Lung microvascular endothelial cell (primary cell): ENCODE data around the gene MBTPS1. TPM values are rescaled to one million over a fixed set of nuclear protein-coding genes. Genes with fewer than 3 reads are reported as not detected.
"Not testable (repeated sequence)": the region's sequence is repeated elsewhere in the genome, so short reads cannot be mapped to it uniquely, and the experiment has no call there.

Experiments
- DNase-seq, 2 donors: peaks; one replicate each; pipeline versions ENCODE4 v3.0.0 to v3.0.0-alpha.2; 2010; ENCODE audit warnings: low read depth in 2 of 2
- total RNA-seq: library from RNA; depleted of rRNA; stranded (reverse); fragments of >200 nt; gene quantifications from 2 replicates; pipeline ENCODE4 v1.2.1, GENCODE V29; 2014

The MBTPS1 gene
- total RNA-seq, 1 donor from 2014 or later, result 106 TPM

DNA sequence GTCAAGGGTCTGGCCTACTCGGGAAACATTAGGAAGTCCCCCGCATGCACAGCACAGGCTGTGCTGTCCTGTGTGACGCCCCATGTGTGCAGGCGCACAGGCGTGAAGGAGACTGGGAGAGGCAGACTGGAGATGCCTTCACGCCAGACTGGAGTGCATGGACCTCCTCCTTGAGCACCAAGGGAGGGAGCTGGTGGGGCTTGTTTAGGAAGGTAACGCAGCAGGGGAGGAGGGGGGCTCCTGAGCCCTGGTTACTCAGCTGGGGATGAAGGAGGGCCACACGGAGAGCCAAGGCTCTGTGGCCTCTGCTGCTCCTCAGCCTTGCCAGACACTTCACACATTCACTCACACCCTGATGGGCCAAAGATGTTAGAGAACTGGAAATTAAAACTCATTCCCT, 20.5 kb upstream of the MBTPS1 start:
- no peak for DNase-seq

DNA sequence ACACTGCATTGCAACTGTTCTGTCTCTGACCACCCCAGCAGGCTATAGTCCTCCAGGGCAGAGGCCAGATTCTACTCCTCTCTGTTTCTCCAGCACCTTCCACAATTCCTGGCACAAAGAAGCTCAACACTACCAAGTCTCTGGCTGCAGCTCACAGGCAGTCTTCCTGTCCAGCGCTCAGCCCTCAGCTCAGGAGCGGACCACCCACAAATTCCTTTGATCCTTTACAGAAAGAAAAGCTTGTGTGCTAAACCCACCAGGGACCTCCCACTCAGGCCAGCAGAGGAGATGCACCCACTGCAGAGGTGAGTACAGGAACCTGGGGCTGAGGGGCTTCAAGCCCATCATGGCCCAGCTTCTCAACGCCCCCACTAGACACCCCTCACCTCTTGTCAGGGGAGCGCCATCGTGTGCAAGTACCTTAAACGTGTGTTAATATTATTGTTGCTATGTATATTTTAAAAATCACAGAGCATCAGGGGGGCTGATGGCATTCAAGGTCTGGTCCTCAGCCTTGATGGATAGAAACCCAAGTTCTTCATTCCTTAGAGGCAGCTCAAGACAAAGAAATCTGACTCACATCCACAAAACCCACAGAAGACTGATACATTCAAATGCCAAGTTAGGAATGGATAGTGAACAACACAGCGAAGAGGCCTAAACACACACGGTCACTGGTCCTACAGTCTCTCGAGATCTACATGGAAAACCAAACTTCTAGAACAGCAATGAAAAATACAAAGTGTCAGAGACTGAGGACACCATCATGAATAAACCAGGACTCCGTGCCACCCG, 19.8 kb upstream of the MBTPS1 start:
- no peak for DNase-seq

GRCh38 chr16:84132527-84133285, 16.0 kb upstream of the MBTPS1 start:
- DNase-seq, result no peak

DNA sequence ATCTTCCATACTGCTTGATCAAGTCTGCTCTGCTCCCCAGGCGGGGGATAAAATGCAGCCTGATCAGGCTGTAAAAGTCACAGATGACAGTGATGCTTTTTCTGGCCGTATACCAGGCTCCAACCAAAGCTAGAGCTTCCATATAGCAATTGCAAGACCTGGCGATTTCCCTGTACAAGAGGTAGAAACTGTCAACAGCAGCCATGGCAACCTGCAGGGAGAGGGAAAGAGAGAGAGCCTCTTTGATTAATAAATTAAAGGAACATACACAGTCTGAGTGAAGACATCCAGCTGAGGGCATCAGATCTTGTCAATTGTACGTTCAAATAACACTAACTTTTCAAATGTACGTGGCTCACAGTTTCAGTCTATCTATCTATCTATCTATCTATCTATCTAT, 14.4 kb upstream of the MBTPS1 start:
- no peak for DNase-seq

- no peak for DNase-seq
Observed at GRCh38 chr16:84124257-84125073, 7.7 kb upstream of the MBTPS1 start.

GRCh38 chr16:84121007-84121406, 4.3 kb upstream of the MBTPS1 start:
- no peak for DNase-seq

- no peak for DNase-seq
Observed at GRCh38 chr16:84120023-84120422, 3.3 kb upstream of the MBTPS1 start.

GRCh38 chr16:84119368-84119767, 2.6 kb upstream of the MBTPS1 start:
- no peak for DNase-seq

GRCh38 chr16:84118315-84118714, 1.6 kb upstream of the MBTPS1 start:
- DNase-seq, result not testable (repeated sequence)

DNA sequence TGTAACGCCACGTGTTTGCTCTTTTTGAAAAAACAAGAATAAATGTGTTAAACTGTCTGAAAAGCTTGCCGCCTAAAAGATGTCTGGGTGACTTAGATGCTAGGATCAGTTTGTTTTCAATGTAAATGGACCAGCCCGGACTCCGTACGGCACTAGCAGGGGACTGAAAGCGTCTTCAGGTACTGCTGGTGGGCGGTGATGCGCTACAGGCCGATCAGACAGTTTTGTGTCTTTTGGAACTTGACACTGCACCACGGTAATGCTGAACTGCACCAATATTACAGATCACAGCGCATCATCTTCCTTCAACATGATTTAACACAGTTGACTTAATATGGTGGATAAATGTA, 727 bp upstream of the MBTPS1 start:
- no peak for DNase-seq

- peak; percentile 14 to 46 for DNase-seq
Observed at GRCh38 chr16:84115919-84116719, 623 bp downstream of the MBTPS1 start.

DNA sequence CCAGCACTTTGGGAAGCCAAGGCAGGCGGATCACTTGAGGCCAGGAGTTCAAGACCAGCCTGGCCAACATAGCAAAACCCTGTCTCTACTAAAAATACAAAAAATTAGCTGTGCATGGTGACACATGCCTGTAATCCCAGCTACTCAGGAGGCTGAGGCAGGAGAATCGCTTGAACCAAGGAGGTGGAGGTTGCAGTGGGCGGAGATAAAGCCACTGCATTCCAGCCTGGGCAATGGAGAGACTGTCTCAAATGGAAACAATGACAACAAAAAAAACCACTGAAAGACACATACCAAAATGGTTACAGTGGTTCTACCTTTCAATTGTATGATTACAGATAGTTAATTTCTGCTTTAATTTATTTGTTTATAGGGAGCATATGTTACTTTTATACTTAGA, 4.8 kb downstream of the MBTPS1 start:
- DNase-seq, result not testable (repeated sequence)

- DNase-seq, result no peak
Observed at GRCh38 chr16:84111525-84111924, 5.2 kb downstream of the MBTPS1 start.

- no peak for DNase-seq
Observed at GRCh38 chr16:84110527-84110926, 6.2 kb downstream of the MBTPS1 start.

- peak in 1 of 2 donors; percentile 23 for DNase-seq
Observed at GRCh38 chr16:84109598-84110335, 7.0 kb downstream of the MBTPS1 start.

GRCh38 chr16:84107921-84108320, 8.8 kb downstream of the MBTPS1 start:
- DNase-seq, result no peak

DNA sequence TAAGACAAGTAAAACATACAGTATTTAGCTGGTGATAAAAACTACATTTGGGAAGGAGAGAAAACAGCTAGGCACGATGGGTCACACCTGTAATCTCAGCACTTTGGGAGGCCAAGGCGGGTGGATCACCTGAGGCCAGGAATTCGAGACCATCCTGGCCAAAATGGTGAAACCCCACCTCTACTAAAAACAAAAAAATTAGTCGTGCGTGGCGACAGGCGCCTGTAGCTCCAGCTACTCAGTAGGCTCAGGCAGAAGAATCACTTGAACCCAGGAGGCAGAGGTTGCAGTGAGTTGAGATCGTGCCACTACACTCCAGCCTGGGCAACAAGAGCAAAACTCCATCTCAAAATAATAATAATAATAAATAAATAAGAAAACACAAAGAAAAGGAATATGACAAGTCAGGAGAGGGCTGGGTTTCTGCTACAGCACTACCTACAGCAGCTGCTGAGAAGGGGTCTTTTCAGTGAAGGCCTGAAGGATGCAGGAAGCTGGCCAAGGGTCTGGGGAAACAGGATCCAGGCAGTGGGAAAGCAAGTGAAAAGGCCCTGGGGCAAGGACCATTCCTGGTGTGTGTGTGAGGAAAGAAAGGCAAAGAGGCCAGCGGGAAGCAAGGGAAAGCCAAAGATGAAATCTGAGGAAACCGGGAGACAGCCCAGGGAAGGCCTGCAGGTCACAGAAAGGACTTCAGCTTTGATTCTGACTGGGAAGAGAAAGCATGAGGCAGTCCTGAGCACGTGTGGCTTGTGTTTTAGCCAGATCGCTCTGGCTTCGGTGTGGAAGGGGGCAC, 10.6 kb downstream of the MBTPS1 start:
- no peak for DNase-seq

GRCh38 chr16:84105301-84105815, 11.4 kb downstream of the MBTPS1 start:
- no peak for DNase-seq

DNA sequence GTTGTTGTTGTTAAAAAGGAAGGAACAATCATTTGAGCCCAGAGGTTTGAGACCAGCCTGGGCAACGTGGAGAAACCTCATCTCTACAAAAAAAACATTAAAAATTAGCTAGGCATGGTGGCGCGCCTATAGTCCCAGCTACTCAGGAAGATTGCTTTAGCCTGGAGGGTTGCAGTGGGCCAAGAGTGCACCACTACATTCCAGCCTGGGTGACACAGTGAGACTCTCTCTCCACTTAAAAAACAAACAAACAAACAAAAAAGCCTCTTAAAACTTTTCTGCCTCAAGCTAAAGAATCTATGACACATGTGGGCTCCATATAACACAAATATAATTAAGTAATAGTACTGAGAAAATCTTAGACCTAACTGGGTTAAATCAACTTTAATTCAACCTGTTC, 12.5 kb downstream of the MBTPS1 start:
- DNase-seq, result no peak

- DNase-seq, result peak; percentile 25 to 58
Observed at GRCh38 chr16:84103678-84104077, 13.1 kb downstream of the MBTPS1 start.
